A673 (cell line): ENCODE results near the gene NRG3.

Experiments used
- EZH2 ChIP-seq: fragments of 200-600 bp; sonication (generic); IDR thresholded peaks from 2 replicates; pipeline ENCODE4 v1.6.1; 2017; ENCODE audit warnings: borderline replicate concordance, low read depth, mild to moderate bottlenecking, mixed read lengths, antibody characterized with exemption, low read length; ENCODE audit not compliant: poor library complexity, severe bottlenecking
- TF ChIP-seq, protein P1 (sequence below): fragments of 300-800, 200-600 bp; sonication (generic); conservative IDR thresholded peaks from 2 replicates; pipeline ENCODE4 v1.5.1; 2017; ENCODE audit warnings: low read depth, mild to moderate bottlenecking, antibody characterized with exemption, low read length, moderate library complexity, mixed read lengths

DNA sequence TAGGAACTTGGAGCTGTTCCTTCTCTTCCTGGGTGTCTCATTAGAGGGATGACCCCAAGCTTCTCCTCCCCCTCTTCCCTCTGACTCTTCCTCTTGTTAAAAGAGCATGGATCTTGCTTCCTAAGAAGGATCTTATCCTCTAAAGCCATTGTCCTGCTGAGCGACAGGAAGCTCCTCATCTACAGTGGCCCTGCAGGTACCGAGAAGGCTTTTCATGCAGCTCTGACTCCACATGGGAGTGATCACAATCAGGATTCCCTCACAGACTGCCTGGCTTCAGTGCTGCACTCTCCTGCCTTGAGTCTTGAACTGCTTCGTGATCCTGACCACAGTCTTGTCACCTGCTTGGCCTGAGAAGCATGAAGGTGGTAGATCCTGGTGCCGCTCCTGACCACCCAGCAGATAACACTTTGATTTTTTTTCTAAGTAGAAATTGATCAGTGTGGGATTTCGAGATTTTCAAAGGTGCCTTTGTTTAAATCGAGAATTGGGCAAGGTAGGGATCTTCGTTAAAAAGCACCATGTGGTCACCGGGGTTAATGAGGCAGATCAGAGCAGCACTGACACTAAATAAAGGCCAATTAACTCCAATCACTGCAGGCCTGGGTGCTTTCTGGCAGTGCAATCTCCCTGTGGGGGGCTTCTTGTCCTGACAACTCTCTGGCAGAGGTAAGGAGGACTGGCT is 376.4 kb downstream of the NRG3 start:
- TF ChIP-seq, protein P1, sequence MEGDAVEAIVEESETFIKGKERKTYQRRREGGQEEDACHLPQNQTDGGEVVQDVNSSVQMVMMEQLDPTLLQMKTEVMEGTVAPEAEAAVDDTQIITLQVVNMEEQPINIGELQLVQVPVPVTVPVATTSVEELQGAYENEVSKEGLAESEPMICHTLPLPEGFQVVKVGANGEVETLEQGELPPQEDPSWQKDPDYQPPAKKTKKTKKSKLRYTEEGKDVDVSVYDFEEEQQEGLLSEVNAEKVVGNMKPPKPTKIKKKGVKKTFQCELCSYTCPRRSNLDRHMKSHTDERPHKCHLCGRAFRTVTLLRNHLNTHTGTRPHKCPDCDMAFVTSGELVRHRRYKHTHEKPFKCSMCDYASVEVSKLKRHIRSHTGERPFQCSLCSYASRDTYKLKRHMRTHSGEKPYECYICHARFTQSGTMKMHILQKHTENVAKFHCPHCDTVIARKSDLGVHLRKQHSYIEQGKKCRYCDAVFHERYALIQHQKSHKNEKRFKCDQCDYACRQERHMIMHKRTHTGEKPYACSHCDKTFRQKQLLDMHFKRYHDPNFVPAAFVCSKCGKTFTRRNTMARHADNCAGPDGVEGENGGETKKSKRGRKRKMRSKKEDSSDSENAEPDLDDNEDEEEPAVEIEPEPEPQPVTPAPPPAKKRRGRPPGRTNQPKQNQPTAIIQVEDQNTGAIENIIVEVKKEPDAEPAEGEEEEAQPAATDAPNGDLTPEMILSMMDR: no peak
- no peak for TF ChIP-seq EZH2
